MM.1S (cell line): ENCODE measurements around the gene SLC4A11.
"Not testable (repeated sequence)": the region's sequence is repeated elsewhere in the genome, so short reads cannot be mapped to it uniquely, and the experiment has no call there.

ENCODE experiments used
- EZH2phosphoT487 ChIP-seq: fragments of 300-600 bp; sonication (generic); IDR thresholded peaks from 2 replicates; pipeline ENCODE4 v1.6.1; 2018; ENCODE audit warnings: antibody characterized with exemption, low read length
- TF ChIP-seq, protein P1 (sequence below): fragments of 300-600 bp; sonication (generic); IDR thresholded peaks from 2 replicates; pipeline ENCODE4 v1.5.1; 2016; ENCODE audit warnings: antibody characterized with exemption, low read length, mixed read lengths

GRCh38 chr20:3215359-3215917, 23.6 kb downstream of the SLC4A11 start:
- TF ChIP-seq, protein P1, sequence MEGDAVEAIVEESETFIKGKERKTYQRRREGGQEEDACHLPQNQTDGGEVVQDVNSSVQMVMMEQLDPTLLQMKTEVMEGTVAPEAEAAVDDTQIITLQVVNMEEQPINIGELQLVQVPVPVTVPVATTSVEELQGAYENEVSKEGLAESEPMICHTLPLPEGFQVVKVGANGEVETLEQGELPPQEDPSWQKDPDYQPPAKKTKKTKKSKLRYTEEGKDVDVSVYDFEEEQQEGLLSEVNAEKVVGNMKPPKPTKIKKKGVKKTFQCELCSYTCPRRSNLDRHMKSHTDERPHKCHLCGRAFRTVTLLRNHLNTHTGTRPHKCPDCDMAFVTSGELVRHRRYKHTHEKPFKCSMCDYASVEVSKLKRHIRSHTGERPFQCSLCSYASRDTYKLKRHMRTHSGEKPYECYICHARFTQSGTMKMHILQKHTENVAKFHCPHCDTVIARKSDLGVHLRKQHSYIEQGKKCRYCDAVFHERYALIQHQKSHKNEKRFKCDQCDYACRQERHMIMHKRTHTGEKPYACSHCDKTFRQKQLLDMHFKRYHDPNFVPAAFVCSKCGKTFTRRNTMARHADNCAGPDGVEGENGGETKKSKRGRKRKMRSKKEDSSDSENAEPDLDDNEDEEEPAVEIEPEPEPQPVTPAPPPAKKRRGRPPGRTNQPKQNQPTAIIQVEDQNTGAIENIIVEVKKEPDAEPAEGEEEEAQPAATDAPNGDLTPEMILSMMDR: not testable (repeated sequence)
- TF ChIP-seq EZH2phosphoT487: not testable (repeated sequence)
